ENCODE results near the gene IDH3B. TPM values are rescaled to one million over a fixed set of nuclear protein-coding genes. Genes with fewer than 3 reads are reported as not detected.

IDH3B gene
- total and polyA plus RNA-seq, 2 experiments from 2014 or later: 91.1 to 93.8 TPM

- Histone ChIP-seq H3K4me3 (no peak overlapping the region), H3K36me3 (replicated peaks; ENCODE audit: insufficient read depth, low read depth) (no peaks in the 10 kb centered on the region), H3K27me3 (peaks cover 20% of the 10 kb centered on the region), H3K4me1 (ENCODE audit: insufficient read depth) (no peaks in the 10 kb centered on the region), H3K4me2 (no peak overlapping the region), H3K9me3 (ENCODE audit: low read depth) (no peaks in the 10 kb centered on the region), H3K27ac (no peak overlapping the region), H4K20me1 (ENCODE audit: insufficient read depth, poor library complexity, severe bottlenecking) (no peaks in the 10 kb centered on the region), H2AFZ (no peak overlapping the region), H3K79me2 (no peaks in the 10 kb centered on the region), H3K9me2 (replicated peaks; ENCODE audit: insufficient read depth) (no peaks in the 10 kb centered on the region)
- no peak for DNase-seq (ENCODE audit: low spot score)
- TF ChIP-seq CTCF (IDR thresholded peaks at IDR 0.05; ENCODE audit: poor library complexity) (no peak), EZH2phosphoT487 (IDR thresholded peaks at IDR 0.05; ENCODE audit: low read depth, severe bottlenecking, unreplicated experiment) (no peak), EZH2 (IDR thresholded peaks at IDR 0.05; ENCODE audit: borderline replicate concordance) (no peak)
- 87% methylated on average over 4 of the region's 4 CpGs for WGBS (ENCODE audit: low lambda C conversion rate, missing lambda C conversion rate)
Measured at GRCh38 chr20:2698912-2699311, 34.9 kb upstream of the IDH3B start.

DNA sequence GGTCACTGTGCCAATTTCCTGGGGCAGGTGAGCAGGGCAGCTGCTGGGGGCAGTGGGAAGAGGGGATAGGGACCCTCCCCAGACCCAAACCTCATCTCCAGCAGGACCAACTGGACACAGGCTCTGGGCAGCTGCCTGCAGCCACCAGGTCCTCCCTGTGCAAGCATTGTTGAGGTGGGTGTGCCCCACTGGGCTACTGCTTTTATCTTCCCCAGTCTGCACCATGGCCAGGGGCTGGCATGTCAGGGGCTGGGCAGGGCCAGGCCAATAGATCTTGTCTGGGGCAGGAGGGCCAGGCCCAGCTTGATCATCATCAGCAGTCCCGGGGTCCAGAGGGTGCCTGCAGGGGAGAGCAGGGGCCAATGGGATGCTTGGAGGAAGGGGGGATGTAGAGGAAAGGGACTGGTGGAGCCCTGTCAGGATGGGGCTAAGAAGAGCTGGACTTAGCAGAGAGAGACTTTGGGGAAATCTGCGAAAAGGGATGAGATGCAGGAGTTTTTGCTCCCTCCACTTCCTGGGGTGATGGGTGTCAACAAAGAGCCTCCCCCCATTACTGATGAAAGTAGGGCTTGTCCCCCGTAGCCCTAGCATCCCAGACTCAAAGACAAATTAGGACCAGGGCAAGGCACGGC, 34.3 kb upstream of the IDH3B start:
- Histone ChIP-seq H3K4me2 (no peak overlapping the region), H3K79me2 (no peaks in the 10 kb centered on the region), H3K27me3 (peaks cover 26% of the 10 kb centered on the region), H3K4me1 (ENCODE audit: insufficient read depth) (no peaks in the 10 kb centered on the region), H2AFZ (no peak overlapping the region), H3K9me3 (ENCODE audit: low read depth) (no peaks in the 10 kb centered on the region), H3K36me3 (replicated peaks; ENCODE audit: insufficient read depth, low read depth) (no peaks in the 10 kb centered on the region), H3K4me3 (no peak overlapping the region), H3K27ac (no peak overlapping the region), H3K9me2 (replicated peaks; ENCODE audit: insufficient read depth) (no peaks in the 10 kb centered on the region), H4K20me1 (ENCODE audit: insufficient read depth, poor library complexity, severe bottlenecking) (no peaks in the 10 kb centered on the region)
- DNase-seq (ENCODE audit: low spot score): no peak
- WGBS (ENCODE audit: low lambda C conversion rate, missing lambda C conversion rate): 94% methylated on average over 4 of the region's 4 CpGs
- no peak for TF ChIP-seq EZH2 (IDR thresholded peaks at IDR 0.05; ENCODE audit: borderline replicate concordance)
- no peak for TF ChIP-seq CTCF (IDR thresholded peaks at IDR 0.05; ENCODE audit: poor library complexity)
- no peak for TF ChIP-seq EZH2phosphoT487 (IDR thresholded peaks at IDR 0.05; ENCODE audit: low read depth, severe bottlenecking, unreplicated experiment)

- no peaks in the 10 kb centered on the region for H3K36me3 ChIP-seq (replicated peaks; ENCODE audit: insufficient read depth, low read depth)
- 54% methylated on average over 3 of the region's 3 CpGs for WGBS (ENCODE audit: low lambda C conversion rate, missing lambda C conversion rate)
- H3K4me3 ChIP-seq: no peak overlapping the region
- no peaks in the 10 kb centered on the region for H3K9me2 ChIP-seq (replicated peaks; ENCODE audit: insufficient read depth)
- H3K9me3 ChIP-seq (ENCODE audit: low read depth): no peaks in the 10 kb centered on the region
- no peak overlapping the region for H3K27ac ChIP-seq
- no peak overlapping the region for H3K4me2 ChIP-seq
- H3K79me2 ChIP-seq: no peaks in the 10 kb centered on the region
- peaks cover 26% of the 10 kb centered on the region for H3K27me3 ChIP-seq
- H4K20me1 ChIP-seq (ENCODE audit: insufficient read depth, poor library complexity, severe bottlenecking): no peaks in the 10 kb centered on the region
- TF ChIP-seq EZH2phosphoT487 (IDR thresholded peaks at IDR 0.05; ENCODE audit: low read depth, severe bottlenecking, unreplicated experiment) (no peak), CTCF (IDR thresholded peaks at IDR 0.05; ENCODE audit: poor library complexity) (no peak), EZH2 (IDR thresholded peaks at IDR 0.05; ENCODE audit: borderline replicate concordance) (no peak)
- H2AFZ ChIP-seq: no peak overlapping the region
- DNase-seq (ENCODE audit: low spot score): no peak
- no peaks in the 10 kb centered on the region for H3K4me1 ChIP-seq (ENCODE audit: insufficient read depth)
Measured at GRCh38 chr20:2697768-2698167, 33.8 kb upstream of the IDH3B start.

All from hepatocyte (in vitro differentiated cells).